Measurements from ENCODE around the gene TFDP2.

The TFDP2 gene

GRCh38 chr3:142033292-142033691, 116.1 kb downstream of the TFDP2 start:
- H3K4me3 ChIP-seq (replicated peaks; ENCODE audit: low read depth, low read length) = no peak overlapping the region
- TF ChIP-seq, protein P1, sequence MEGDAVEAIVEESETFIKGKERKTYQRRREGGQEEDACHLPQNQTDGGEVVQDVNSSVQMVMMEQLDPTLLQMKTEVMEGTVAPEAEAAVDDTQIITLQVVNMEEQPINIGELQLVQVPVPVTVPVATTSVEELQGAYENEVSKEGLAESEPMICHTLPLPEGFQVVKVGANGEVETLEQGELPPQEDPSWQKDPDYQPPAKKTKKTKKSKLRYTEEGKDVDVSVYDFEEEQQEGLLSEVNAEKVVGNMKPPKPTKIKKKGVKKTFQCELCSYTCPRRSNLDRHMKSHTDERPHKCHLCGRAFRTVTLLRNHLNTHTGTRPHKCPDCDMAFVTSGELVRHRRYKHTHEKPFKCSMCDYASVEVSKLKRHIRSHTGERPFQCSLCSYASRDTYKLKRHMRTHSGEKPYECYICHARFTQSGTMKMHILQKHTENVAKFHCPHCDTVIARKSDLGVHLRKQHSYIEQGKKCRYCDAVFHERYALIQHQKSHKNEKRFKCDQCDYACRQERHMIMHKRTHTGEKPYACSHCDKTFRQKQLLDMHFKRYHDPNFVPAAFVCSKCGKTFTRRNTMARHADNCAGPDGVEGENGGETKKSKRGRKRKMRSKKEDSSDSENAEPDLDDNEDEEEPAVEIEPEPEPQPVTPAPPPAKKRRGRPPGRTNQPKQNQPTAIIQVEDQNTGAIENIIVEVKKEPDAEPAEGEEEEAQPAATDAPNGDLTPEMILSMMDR (IDR thresholded peaks at IDR 0.05; ENCODE audit: low read length, missing control alignments) = no peak
- no peak for DNase-seq (ENCODE audit: low read depth)

GRCh38 chr3:142031575-142031974, 117.8 kb downstream of the TFDP2 start:
- TF ChIP-seq, protein P1 (IDR thresholded peaks at IDR 0.05; ENCODE audit: low read length, missing control alignments) = no peak
- H3K4me3 ChIP-seq (replicated peaks; ENCODE audit: low read depth, low read length) = no peak overlapping the region
- DNase-seq (ENCODE audit: low read depth) = no peak

DNA sequence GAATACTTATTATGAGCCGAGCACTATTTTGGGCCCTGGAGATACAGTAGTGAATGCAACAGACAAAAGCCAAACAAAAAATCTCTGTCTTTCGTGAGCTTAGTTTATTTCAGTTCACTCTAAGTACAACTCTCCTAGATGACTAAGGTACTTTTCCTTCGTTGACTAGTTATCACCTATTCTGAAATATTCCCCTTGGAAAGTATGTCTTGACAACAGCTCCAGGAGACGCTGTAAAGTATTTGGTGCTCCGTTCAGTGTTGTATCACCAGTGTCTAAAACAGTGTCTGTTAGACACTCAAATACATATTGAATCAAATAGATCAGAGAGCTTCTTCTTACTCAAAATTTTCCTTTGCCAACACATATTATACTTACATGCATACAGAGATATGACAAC, 119.6 kb downstream of the TFDP2 start:
- TF ChIP-seq, protein P1 (IDR thresholded peaks at IDR 0.05; ENCODE audit: low read length, missing control alignments) = no peak
- DNase-seq (ENCODE audit: low read depth) = no peak
- H3K4me3 ChIP-seq (replicated peaks; ENCODE audit: low read depth, low read length) = no peak overlapping the region

DNA sequence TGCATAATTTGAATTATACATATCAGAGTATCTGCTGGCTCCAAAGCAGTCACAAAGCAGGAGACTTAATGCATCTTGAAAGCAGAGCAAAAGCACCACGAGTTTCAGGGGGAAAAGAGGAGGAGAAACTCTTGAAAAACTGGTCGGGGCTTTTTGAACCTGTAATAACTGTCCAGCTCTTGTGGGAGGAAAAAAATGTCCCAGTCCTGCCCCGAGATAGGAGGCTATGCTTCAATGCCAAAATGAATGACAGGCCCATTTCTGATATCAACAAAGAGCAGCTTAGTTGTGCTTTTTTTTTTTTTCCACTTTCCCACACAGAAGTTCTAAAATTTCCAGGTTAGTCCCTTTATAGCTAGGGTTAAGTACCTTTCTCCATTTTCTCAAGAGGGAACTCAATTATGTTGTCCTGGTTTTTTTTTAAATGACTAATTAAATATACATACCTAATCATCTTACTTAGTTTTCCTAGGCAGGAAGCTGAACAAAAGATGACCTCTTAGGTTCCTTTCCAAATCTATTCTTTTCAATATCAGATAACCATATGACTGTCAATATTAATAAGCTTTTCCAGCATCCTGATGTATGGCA, 120.2 kb downstream of the TFDP2 start:
- H3K4me3 ChIP-seq (replicated peaks; ENCODE audit: low read depth, low read length) = no peak overlapping the region
- DNase-seq (ENCODE audit: low read depth) = no peak
- TF ChIP-seq, protein P1 (IDR thresholded peaks at IDR 0.05; ENCODE audit: low read length, missing control alignments) = no peak

DNA sequence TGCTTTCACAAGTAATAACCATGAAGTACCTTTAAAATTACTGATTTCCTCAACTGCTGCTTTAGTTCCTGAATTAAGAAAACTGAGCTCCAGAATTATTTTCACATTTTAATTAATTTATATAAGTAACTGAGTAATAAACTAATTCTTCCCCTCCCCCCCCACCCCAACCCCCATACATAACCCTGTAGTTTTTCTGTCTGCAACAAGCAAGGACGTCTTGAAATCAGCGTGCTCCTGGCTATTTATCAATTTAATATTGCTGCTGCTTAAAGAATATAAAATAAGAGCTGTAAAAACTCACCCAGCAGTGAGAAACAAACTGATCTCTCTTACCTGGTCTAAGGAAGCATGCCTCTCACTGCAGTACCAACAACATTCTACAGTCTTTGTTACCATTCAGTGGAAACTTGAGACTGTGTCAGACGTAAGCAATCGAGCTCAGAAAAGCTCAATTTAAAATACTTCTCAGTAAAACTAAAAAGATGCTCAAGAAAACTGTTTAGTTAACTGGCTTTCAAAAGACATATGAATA, 121.0 kb downstream of the TFDP2 start:
- TF ChIP-seq, protein P1 (IDR thresholded peaks at IDR 0.05; ENCODE audit: low read length, missing control alignments) = no peak
- DNase-seq (ENCODE audit: low read depth) = peak; percentile 89
- H3K4me3 ChIP-seq (replicated peaks; ENCODE audit: low read depth, low read length) = peak overlapping the region; percentile 69

GRCh38 chr3:142027735-142028134, 121.6 kb downstream of the TFDP2 start:
- TF ChIP-seq, protein P1 (IDR thresholded peaks at IDR 0.05; ENCODE audit: low read length, missing control alignments) = no peak
- peak; percentile 34 for DNase-seq (ENCODE audit: low read depth)
- peak overlapping the region; percentile 69 for H3K4me3 ChIP-seq (replicated peaks; ENCODE audit: low read depth, low read length)

DNA sequence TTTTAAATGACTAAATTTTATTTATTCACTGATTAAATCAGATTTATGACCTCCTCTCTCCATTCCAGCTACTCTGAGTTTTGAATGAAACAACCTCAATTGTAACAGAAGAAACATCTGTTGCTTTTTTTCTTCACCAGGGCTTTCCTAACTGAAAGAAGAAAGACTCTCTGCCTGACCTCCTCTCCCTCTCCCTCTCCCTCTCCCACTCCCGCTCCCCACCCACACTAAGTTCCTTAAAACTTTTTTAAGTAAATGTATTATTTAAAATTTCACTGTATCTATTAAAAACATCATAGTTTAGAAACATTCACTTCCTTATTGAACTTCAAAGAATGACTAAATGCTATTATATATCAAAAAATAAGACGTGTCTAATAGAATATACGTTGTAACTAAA, 122.0 kb downstream of the TFDP2 start:
- peak overlapping the region; percentile 69 for H3K4me3 ChIP-seq (replicated peaks; ENCODE audit: low read depth, low read length)
- TF ChIP-seq, protein P1 (IDR thresholded peaks at IDR 0.05; ENCODE audit: low read length, missing control alignments) = no peak
- peak; percentile 16 for DNase-seq (ENCODE audit: low read depth)

Data from fibroblast of pulmonary artery (primary cell).